GM06990 (cell line): ENCODE data around the gene PSMD14.
A peak's percentile ranks its signal among the peaks of the same experiment; 100 is the strongest.

ENCODE experiments used
- DNase-seq: peaks from one replicate; pipeline ENCODE4 v3.0.0-alpha.2; 2011; ENCODE audit not compliant: insufficient read length; ENCODE audit errors: extremely low read depth
- H3K27me3 ChIP-seq: replicated peaks from 2 replicates; pipeline ENCODE4 v1.6.0; 2011; ENCODE audit warnings: low read length; ENCODE audit not compliant: control insufficient read depth, insufficient read depth
- H3K36me3 ChIP-seq: 2 replicates; pipeline ENCODE4 v1.5.1; 2011; ENCODE audit warnings: low read length; ENCODE audit not compliant: control insufficient read depth, insufficient read depth
- H3K4me3 ChIP-seq: replicated peaks from 2 replicates; pipeline ENCODE4 v1.5.1; 2011; ENCODE audit warnings: low read depth, mild to moderate bottlenecking, control low read depth, low read length
- TF ChIP-seq, protein P1 (sequence below): IDR thresholded peaks from 2 replicates; pipeline ENCODE4 v1.5.1; 2011; ENCODE audit warnings: low read length, control low read depth, mild to moderate bottlenecking, inconsistent platforms; ENCODE audit not compliant: insufficient read depth, poor library complexity, severe bottlenecking

The PSMD14 gene

GRCh38 chr2:161283926-161284325 lies 24.3 kb upstream of the PSMD14 start:
- TF ChIP-seq, protein P1, sequence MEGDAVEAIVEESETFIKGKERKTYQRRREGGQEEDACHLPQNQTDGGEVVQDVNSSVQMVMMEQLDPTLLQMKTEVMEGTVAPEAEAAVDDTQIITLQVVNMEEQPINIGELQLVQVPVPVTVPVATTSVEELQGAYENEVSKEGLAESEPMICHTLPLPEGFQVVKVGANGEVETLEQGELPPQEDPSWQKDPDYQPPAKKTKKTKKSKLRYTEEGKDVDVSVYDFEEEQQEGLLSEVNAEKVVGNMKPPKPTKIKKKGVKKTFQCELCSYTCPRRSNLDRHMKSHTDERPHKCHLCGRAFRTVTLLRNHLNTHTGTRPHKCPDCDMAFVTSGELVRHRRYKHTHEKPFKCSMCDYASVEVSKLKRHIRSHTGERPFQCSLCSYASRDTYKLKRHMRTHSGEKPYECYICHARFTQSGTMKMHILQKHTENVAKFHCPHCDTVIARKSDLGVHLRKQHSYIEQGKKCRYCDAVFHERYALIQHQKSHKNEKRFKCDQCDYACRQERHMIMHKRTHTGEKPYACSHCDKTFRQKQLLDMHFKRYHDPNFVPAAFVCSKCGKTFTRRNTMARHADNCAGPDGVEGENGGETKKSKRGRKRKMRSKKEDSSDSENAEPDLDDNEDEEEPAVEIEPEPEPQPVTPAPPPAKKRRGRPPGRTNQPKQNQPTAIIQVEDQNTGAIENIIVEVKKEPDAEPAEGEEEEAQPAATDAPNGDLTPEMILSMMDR, result no peak
- no peak for DNase-seq
- no peak overlapping the region for H3K4me3 ChIP-seq

DNA sequence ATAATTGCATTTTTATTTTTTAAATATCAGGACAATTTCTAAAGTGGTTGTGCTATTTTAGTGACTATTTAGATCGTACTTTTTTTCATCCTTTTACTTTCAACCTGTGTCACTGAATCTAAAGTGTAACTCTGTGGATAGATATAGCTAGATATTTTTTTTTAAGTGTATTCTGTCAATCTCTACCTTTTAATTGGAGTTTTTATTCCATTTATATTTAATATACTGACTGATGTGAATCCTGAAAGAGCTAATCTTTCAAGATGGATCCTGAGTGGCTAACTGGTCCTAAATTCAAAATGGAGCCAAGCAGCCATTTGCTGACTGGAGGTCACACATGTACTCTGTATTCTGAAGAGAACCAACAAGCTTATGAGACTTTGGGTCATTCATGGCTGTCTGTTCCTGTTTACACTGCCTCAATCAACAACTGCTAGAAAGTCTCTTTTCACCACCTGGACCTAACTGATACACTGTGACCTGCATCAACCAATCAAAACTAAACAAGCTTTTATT lies 4.6 kb upstream of the PSMD14 start:
- no peaks in the 10 kb centered on the region for H3K36me3 ChIP-seq
- no peak overlapping the region for H3K4me3 ChIP-seq
- TF ChIP-seq, protein P1, result no peak
- H3K27me3 ChIP-seq, result no peaks in the 10 kb centered on the region
- DNase-seq, result no peak

More at GRCh38 chr2:161283926-161284325, 24.3 kb upstream of the PSMD14 start:
- H3K36me3 ChIP-seq, result no peaks in the 10 kb centered on the region
- H3K27me3 ChIP-seq, result no peaks in the 10 kb centered on the region

DNA sequence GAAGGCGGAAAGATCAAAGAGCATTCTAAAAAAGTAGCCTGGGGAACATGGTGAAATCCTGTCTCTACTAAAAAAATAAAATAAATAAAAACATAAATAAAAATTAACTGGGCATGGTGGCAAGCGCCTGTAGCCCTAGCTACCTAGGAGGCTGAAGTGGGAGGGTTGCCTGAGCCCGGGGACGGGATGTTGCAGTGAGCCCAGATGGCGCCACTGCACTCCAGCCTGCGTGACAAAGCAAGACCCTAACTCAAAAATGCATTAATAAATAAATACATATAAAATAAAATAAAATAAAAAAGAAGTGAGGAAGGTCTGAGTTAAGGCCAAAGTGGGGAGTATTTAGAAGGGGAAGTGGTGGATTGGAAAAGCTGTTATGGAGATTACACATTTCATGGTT lies 1.3 kb upstream of the PSMD14 start:
- DNase-seq, result no peak
- TF ChIP-seq, protein P1, result peak; percentile 15
- no peaks in the 10 kb centered on the region for H3K36me3 ChIP-seq
- H3K4me3 ChIP-seq, result no peak overlapping the region
- H3K27me3 ChIP-seq, result no peaks in the 10 kb centered on the region

DNA sequence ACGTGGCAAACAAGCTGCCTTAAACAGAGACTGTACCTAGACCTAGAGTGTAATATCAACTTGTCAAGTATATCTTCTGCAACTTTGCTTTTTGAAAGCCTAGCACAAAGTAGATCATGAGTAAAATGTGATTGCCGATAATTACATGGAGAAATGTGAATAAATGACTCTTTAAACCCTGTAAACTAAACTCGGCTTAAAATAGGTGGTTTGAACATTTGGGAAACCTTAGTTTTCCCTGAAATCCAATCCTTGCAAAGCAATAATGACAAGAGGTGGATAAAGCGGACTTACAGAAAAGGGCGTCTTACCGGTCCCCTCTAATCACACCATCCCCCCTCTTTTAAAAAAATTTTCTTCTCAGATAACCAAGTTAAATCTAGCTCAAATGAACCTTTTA lies 549 bp upstream of the PSMD14 start:
- no peaks in the 10 kb centered on the region for H3K36me3 ChIP-seq
- no peaks in the 10 kb centered on the region for H3K27me3 ChIP-seq
- TF ChIP-seq, protein P1, result no peak
- H3K4me3 ChIP-seq, result peak overlapping the region; percentile 84
- no peak for DNase-seq

DNA sequence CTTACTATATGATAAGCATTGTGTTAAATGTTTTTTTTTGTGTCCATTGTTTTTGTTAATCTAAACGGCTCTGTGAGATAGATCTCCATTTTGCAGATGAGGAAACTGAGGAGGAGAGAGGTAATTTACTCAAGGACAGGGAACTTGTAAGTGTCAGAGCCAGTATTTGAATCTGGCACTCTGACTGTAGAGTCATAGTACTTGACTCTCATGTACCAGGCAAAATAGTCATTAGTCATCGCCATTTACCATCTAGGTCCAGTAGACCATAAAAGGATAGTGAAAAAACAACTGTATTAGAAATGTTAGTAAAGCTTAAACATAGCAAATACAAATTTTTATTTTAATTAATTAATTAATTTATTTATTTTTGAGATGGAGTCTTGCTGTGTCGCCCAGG lies 4.8 kb downstream of the PSMD14 start:
- TF ChIP-seq, protein P1, result no peak
- H3K4me3 ChIP-seq, result no peak overlapping the region
- no peak for DNase-seq

DNA sequence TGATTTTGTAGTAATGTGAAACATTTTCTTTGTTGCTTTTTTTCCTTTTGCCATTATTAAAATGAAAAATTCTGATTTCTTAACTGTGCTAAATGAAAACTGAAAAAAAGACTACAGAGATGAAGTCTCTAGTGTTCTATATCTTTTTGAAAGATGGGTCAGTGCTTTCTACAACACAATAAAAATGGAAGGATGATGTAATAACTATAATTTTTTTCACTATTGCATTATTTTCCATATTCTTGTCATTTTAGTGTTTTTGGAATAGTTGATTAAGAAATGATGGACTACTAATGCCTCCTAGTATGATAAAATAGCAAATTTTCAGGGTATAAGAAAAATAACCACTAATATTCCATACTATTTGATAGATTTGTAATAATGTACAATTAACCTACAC lies 7.2 kb downstream of the PSMD14 start:
- TF ChIP-seq, protein P1, result no peak
- DNase-seq, result no peak
- no peak overlapping the region for H3K4me3 ChIP-seq
- H3K27me3 ChIP-seq, result no peaks in the 10 kb centered on the region
- no peaks in the 10 kb centered on the region for H3K36me3 ChIP-seq

More for the DNA sequence above, 4.8 kb downstream of the PSMD14 start:
- H3K36me3 ChIP-seq, result no peaks in the 10 kb centered on the region
- no peaks in the 10 kb centered on the region for H3K27me3 ChIP-seq
